Panc1 (cell line): Measurements from ENCODE around the gene OAS3. TPM values are rescaled to one million over a fixed set of nuclear protein-coding genes. Genes with fewer than 3 reads are reported as not detected.

Experiments used
- ATAC-seq: fragments of 200-7000 bp; cut with Tn5 transposase; 2 replicates; pipeline ENCODE4 v1.9.1; 2020; ENCODE audit warnings: mild to moderate bottlenecking, moderate library complexity
- BruUV-seq: library from RNA; stranded (reverse); fragments of 400-500 nt; replicated peaks from 2 replicates; lab custom pipeline; 2021; lab: Mats Ljungman, UMichigan
- CTCF ChIA-PET: fragments of 300-600 bp; sonication (Branson Sonifier 250); formaldehyde crosslinking; loops from one replicate; lab custom pipeline; 2022; ENCODE audit warnings: antibody characterized with exemption; lab: Charles Lee
- POLR2A ChIA-PET: fragments of 300-600 bp; sonication (Branson Sonifier 250); formaldehyde crosslinking; loops from one replicate; lab custom pipeline; 2022; ENCODE audit warnings: antibody characterized with exemption; lab: Charles Lee
- DNase-seq: peaks from one replicate; pipeline ENCODE4 v3.0.0-alpha.2; 2010; ENCODE audit warnings: low read depth, low spot score
- H3K27ac ChIP-seq: 2 replicates; pipeline ENCODE4 v1.5.1; 2011; ENCODE audit warnings: mild to moderate bottlenecking, low read length, inconsistent platforms
- H3K27me3 ChIP-seq: fragments of 200-500 bp; sonication (Bioruptor generic); 2 replicates; pipeline ENCODE4 v1.6.0; 2014; ENCODE audit warnings: low read length, inconsistent platforms; ENCODE audit not compliant: control insufficient read depth, insufficient read depth
- H3K36me3 ChIP-seq: fragments of 200-500 bp; sonication (Bioruptor generic); 2 replicates; pipeline ENCODE4 v1.5.1; 2014; ENCODE audit warnings: inconsistent platforms, mild to moderate bottlenecking, low read length, moderate library complexity; ENCODE audit not compliant: control insufficient read depth, insufficient read depth
- H3K4me1 ChIP-seq: 2 replicates; pipeline ENCODE4 v1.5.1; 2011; ENCODE audit warnings: inconsistent platforms, mild to moderate bottlenecking, low read length, moderate library complexity; ENCODE audit not compliant: control insufficient read depth, insufficient read depth
- H3K4me3 ChIP-seq, 2 experiments: 2 replicates each; pipeline ENCODE4 v1.5.1; 2011 to 2012; ENCODE audit warnings: low read depth in 2 of 2, low read length in 2 of 2, mild to moderate bottlenecking in 2 of 2, inconsistent platforms in 1 of 2, moderate library complexity in 1 of 2
- H3K9me3 ChIP-seq: fragments of 200-500 bp; sonication (Bioruptor generic); 2 replicates; pipeline ENCODE4 v1.5.1; 2014; ENCODE audit warnings: low read depth, mild to moderate bottlenecking, inconsistent platforms, low read length, moderate library complexity; ENCODE audit not compliant: control insufficient read depth, insufficient read depth
- POLR2AphosphoS5 ChIP-seq: IDR thresholded peaks from 2 replicates; pipeline ENCODE4 v1.6.1; 2012; ENCODE audit warnings: mild to moderate bottlenecking, low read depth, low read length, moderate library complexity
- SIN3A ChIP-seq: IDR thresholded peaks from 2 replicates; pipeline ENCODE4 v1.6.1; 2012; ENCODE audit warnings: low read depth, mild to moderate bottlenecking, low read length, moderate library complexity, borderline replicate concordance; ENCODE audit not compliant: insufficient read depth
- TCF7L2 ChIP-seq: IDR thresholded peaks from 2 replicates; pipeline ENCODE4 v1.6.1; 2011; ENCODE audit warnings: mild to moderate bottlenecking, low read depth, low read length, inconsistent platforms
- in situ Hi-C: cut with HindIII; loops from 2 replicates; pipeline ENCODE4 v1.10.0; 2016; ENCODE audit warnings: low sequenced_read_pairs, low pct_unique_long_range_greater_than_20kb
- intact Hi-C: fragments of 100-400 bp; cut with micrococcal nuclease; formaldehyde crosslinking; loops from one replicate; pipeline ENCODE4 v1.10.0; 2022; ENCODE audit not compliant: unreplicated experiment
- total RNA-seq: library from RNA; stranded (reverse); gene quantifications from one replicate; pipeline ENCODE4 v1.2.1, GENCODE V29; 2021; ENCODE audit not compliant: unreplicated experiment
- TF ChIP-seq, protein P1 (sequence below): fragments of 450-650 bp; IDR thresholded peaks from 2 replicates; pipeline ENCODE4 v1.5.1; 2017; ENCODE audit warnings: mild to moderate bottlenecking
- TF ChIP-seq, protein P2 (sequence below), 2 experiments: IDR thresholded peaks; 2 replicates each; pipeline ENCODE4 v1.6.1; 2011 to 2012; ENCODE audit warnings: low read depth in 2 of 2, control low read depth in 1 of 2, low read length in 1 of 2, mild to moderate bottlenecking in 1 of 2, moderate library complexity in 1 of 2; ENCODE audit not compliant: insufficient read depth in 1 of 2

Gene OAS3
- total RNA-seq, 1 experiment from 2014 or later = 33.3 TPM

DNA sequence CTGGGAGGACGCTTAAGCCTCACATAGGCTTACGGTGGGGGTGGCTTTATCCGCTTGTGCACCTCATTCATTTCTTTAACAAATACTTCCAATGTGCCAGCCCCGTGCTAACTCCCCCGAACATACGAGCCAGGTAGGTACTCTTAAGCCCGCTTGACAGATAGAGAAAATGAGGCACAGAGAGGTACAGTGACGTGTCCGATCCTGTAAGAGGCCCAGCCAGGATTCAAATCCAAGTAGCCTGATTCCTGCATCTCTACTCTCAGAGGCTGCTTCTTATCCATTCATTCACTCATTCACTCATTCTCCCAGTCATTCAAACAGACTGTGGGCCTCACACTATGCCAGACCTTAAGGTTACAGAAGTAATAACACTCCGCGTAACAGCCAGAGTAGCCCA, 477 bp downstream of the OAS3 start:
- POLR2A ChIA-PET = interaction anchor here (0.6 kb wide), 1 partner anchor 1124 kb away, joined by 3 read pairs; no protein-coding TSS in a partner anchor
- H3K27me3 ChIP-seq = no peaks in the 10 kb centered on the region
- DNase-seq = no peak
- TF ChIP-seq, protein P1, sequence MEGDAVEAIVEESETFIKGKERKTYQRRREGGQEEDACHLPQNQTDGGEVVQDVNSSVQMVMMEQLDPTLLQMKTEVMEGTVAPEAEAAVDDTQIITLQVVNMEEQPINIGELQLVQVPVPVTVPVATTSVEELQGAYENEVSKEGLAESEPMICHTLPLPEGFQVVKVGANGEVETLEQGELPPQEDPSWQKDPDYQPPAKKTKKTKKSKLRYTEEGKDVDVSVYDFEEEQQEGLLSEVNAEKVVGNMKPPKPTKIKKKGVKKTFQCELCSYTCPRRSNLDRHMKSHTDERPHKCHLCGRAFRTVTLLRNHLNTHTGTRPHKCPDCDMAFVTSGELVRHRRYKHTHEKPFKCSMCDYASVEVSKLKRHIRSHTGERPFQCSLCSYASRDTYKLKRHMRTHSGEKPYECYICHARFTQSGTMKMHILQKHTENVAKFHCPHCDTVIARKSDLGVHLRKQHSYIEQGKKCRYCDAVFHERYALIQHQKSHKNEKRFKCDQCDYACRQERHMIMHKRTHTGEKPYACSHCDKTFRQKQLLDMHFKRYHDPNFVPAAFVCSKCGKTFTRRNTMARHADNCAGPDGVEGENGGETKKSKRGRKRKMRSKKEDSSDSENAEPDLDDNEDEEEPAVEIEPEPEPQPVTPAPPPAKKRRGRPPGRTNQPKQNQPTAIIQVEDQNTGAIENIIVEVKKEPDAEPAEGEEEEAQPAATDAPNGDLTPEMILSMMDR = no peak
- TF ChIP-seq POLR2AphosphoS5 = no peak
- TF ChIP-seq, protein P2, sequence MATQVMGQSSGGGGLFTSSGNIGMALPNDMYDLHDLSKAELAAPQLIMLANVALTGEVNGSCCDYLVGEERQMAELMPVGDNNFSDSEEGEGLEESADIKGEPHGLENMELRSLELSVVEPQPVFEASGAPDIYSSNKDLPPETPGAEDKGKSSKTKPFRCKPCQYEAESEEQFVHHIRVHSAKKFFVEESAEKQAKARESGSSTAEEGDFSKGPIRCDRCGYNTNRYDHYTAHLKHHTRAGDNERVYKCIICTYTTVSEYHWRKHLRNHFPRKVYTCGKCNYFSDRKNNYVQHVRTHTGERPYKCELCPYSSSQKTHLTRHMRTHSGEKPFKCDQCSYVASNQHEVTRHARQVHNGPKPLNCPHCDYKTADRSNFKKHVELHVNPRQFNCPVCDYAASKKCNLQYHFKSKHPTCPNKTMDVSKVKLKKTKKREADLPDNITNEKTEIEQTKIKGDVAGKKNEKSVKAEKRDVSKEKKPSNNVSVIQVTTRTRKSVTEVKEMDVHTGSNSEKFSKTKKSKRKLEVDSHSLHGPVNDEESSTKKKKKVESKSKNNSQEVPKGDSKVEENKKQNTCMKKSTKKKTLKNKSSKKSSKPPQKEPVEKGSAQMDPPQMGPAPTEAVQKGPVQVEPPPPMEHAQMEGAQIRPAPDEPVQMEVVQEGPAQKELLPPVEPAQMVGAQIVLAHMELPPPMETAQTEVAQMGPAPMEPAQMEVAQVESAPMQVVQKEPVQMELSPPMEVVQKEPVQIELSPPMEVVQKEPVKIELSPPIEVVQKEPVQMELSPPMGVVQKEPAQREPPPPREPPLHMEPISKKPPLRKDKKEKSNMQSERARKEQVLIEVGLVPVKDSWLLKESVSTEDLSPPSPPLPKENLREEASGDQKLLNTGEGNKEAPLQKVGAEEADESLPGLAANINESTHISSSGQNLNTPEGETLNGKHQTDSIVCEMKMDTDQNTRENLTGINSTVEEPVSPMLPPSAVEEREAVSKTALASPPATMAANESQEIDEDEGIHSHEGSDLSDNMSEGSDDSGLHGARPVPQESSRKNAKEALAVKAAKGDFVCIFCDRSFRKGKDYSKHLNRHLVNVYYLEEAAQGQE (IDR thresholded peaks at IDR 0.05; ENCODE audit: insufficient read depth in 1 of 2, low read depth in 2 of 2, low read length in 1 of 2) = no peak
- no peak for TF ChIP-seq SIN3A
- no peak for TF ChIP-seq TCF7L2
- ATAC-seq = peak; percentile 23
- in situ Hi-C loops = no loop called here
- H3K4me1 ChIP-seq = peaks cover 12% of the 10 kb centered on the region; the same call in 1 of the 2 replicates
- H3K9me3 ChIP-seq = no peaks in the 10 kb centered on the region
- no TSS peak for BruUV-seq
- H3K36me3 ChIP-seq = no peaks in the 10 kb centered on the region
- intact Hi-C loops = no loop called here
- CTCF ChIA-PET = no interaction called here
- H3K4me3 ChIP-seq = peak overlapping the region; percentile 64 to 73
- peak overlapping the region; percentile 76 for H3K27ac ChIP-seq

DNA sequence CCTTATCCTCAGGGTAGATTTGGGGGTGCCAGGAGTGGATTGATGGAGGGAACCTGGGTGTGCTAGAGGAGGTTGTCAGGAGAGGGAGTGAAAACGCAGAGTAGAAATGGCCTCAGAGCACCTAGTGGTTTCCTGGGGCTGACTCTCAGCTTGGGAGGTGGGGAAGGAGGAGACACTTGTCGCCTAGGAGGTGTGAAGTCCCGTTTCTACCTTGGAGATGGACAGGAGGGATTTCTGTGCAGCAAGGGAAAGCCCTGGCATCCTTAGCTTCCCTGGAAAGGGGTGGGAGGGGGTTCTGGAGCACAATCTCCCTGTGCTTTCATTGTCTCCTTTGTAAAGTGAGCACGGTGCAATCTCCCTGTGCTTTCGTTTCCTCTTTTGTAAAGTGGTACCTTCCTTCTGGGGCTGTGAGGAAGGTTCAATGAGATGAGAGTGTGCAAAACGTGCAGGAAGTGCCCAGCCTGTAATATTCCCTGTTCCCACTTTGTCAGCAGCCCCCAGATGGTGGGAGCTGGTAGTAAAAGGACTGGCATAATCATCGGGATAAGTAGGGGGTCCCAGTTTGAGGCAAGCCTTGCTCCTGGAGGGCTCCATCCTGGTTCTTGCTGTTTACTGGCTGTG, 1.6 kb downstream of the OAS3 start:
- ATAC-seq (no peak), DNase-seq (no peak)
- in situ Hi-C loops (no loop called here), intact Hi-C loops (no loop called here)
- Histone ChIP-seq H3K27ac (peak overlapping the region; percentile 36; the same call in 1 of the 2 replicates), H3K4me1 (peaks cover 12% of the 10 kb centered on the region; the same call in 1 of the 2 replicates), H3K36me3 (no peaks in the 10 kb centered on the region), H3K4me3 (peak overlapping the region in 1 of 2 experiments; percentile 73; a peak in 2 of 4 replicates), H3K9me3 (no peaks in the 10 kb centered on the region), H3K27me3 (no peaks in the 10 kb centered on the region)
- ChIA-PET POLR2A (no interaction called here), CTCF (no interaction called here)
- no peak for TF ChIP-seq POLR2AphosphoS5
- TF ChIP-seq, protein P1 = no peak
- TF ChIP-seq TCF7L2 = no peak
- TF ChIP-seq, protein P2 (IDR thresholded peaks at IDR 0.05; ENCODE audit: insufficient read depth in 1 of 2, low read depth in 2 of 2, low read length in 1 of 2) = no peak
- no peak for TF ChIP-seq SIN3A
- BruUV-seq = no TSS peak
